GM18498 (cell line): Measurements from ENCODE around the gene BUB1B.
"Not testable (repeated sequence)": the region's sequence is repeated elsewhere in the genome, so short reads cannot be mapped to it uniquely, and the experiment has no call there.

Source experiments
- ATAC-seq: cut with Tn5 transposase; IDR thresholded peaks from one replicate; pipeline ENCODE4 v1.9.1; 2021; ENCODE audit warnings: mild to moderate bottlenecking, moderate library complexity; ENCODE audit not compliant: unreplicated experiment

The BUB1B gene

GRCh38 chr15:40160689-40161688, at the start of gene BUB1B:
BUB1B (plus strand) TSS chr15:40161069; CDS start chr15:40161221, 152 bp downstream.
- ATAC-seq = peak; percentile 89

DNA sequence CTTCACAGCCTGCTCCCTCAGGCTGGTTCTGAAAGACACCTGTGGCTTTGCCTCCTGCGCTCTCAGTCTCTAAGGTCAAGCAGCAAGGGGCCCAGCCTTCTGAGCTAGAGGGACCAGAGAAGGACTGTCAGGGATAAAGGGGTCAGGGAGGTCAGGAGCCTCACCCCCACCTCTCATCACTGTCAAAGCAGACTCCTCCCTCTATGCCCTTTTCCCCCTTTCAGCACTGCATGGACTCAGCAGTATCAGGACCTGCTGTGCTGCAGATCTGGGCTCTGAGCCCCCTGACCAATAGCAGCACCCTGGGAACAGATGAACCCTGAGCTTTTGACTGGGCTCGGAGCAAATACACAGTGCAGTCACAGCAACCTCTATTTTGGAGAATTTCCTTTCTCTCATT, 49.0 kb upstream of the BUB1B start:
- ATAC-seq = no peak

GRCh38 chr15:40112789-40113188, 48.1 kb upstream of the BUB1B start:
- no peak for ATAC-seq

- no peak for ATAC-seq
These were observed 46.7 kb upstream of the BUB1B start for GRCh38 chr15:40114218-40114617.

DNA sequence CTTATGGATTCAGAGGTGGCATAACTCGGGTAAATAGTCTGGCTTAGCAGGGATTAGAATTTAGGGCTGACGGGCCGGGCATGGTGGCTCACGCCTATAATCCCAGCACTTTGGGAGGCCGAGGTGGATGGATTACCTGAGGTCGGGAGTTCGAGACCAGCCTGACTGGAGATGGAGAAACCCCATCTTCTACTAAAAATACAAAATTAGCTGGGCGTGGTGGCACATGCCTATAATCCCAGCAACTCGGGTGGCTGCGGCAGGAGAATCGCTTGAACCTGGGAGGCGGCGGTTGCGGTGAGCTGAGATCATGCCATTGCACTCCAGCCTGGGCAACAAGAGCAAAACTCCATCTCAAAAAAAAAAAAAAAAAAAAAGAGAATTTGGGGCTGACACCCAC, 45.8 kb upstream of the BUB1B start:
- ATAC-seq = not testable (repeated sequence)

GRCh38 chr15:40115670-40116093, 45.2 kb upstream of the BUB1B start:
- peak; percentile 92 for ATAC-seq

DNA sequence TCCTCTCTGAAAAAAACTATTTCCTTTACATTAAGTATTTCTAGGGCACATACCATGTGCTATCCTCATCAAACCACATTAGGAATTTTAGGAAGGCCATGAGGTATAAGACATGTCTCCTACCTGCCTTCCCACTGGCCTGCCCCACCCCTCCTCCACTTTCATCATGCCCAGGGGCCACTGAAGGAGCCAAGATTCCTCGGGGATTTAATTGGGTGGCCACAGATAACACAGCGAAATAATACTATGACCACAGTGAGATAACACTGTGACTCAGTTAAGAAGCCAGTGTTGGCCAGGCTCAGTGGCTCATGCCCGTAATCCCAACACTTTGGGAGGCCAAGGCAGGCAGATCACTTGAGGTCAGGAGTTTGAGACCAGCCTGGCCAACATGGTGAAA, 42.4 kb upstream of the BUB1B start:
- no peak for ATAC-seq

- ATAC-seq = no peak
These were observed 38.8 kb upstream of the BUB1B start for GRCh38 chr15:40121911-40122638.

GRCh38 chr15:40122989-40123388, 37.9 kb upstream of the BUB1B start:
- ATAC-seq = not testable (repeated sequence)

DNA sequence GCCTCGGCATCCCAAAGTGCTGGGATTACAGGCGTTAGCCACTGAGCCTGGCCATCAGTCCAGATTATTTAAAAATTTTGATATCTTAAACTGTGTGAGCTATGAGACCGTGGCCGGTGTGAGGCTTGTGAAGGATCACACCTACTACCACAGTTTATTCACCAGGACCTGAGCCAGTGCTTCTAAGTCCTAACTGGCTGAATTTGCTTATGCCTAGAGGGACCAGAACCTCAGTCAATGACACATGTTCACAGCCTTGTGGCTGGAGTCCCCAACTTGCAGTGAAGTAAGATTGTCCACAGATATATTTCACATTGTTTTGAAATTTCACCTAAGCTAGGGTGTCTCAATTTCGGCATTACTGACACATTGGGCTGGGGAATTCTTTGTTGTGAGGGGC, 37.0 kb upstream of the BUB1B start:
- ATAC-seq = not testable (repeated sequence)

GRCh38 chr15:40124333-40124732, 36.5 kb upstream of the BUB1B start:
- not testable (repeated sequence) for ATAC-seq

DNA sequence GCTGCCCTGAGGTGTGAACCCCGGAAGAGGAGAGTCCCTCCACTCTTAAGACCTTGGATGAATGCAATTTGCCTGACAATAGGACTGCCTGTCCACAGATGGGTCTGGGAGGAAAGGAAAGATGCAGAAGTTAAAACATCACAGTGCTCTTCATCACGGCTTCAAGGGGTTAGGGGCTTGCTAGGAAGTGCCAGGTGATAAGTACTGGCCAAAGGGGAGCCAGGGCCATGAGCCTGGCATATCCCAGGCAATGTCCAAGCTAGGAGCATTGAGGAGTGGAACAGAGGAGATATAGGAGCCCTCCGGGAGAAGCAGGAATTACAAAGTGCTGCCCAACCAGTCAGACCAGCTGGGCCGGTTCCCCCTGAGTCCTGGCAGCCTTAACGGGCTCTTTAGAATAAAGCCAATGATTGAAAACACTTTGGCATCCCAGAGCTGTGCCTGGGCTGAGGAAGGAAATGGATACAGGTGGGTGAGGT, 36.0 kb upstream of the BUB1B start:
- not testable (repeated sequence) for ATAC-seq

- no peak for ATAC-seq
These were observed 34.9 kb upstream of the BUB1B start for GRCh38 chr15:40125950-40126349.

GRCh38 chr15:40128766-40129660, 31.9 kb upstream of the BUB1B start:
- no peak for ATAC-seq

GRCh38 chr15:40130118-40130517, 30.8 kb upstream of the BUB1B start:
- no peak for ATAC-seq

DNA sequence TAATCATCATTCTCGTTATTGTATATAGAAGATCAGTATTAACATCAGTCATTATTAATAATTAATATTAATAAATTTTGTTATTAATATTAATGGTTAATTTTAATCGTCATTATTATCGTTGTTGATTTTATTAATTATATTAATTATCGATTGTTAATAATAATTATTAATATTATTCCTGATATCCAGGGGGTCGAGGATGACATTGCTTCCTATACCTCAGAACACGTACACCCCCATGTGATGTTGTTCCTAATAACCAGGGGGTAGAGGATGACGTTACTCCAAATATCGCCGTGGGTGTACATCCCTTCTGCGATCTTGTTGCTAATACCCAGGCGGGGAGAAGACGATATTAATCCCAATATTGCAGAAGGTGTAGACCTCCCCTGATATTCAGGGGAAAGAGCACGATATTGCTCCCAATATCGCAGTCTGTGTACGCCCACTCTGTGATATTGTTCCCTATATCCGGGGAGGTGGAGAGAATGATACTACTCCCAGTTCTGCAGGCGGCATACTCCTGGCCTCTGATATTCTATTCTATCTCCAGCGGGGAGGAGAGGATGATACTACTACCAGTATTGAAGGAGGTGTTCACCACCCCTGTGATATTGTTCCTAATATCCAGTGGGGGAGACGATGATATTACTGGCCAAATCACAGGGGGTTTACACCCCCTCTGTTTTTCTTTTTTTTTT, 29.9 kb upstream of the BUB1B start:
- no peak for ATAC-seq

GRCh38 chr15:40133544-40133943, 27.3 kb upstream of the BUB1B start:
- ATAC-seq = no peak

- no peak for ATAC-seq
These were observed 26.0 kb upstream of the BUB1B start for GRCh38 chr15:40134885-40135284.

GRCh38 chr15:40135846-40136450, 24.9 kb upstream of the BUB1B start:
- ATAC-seq = not testable (repeated sequence)
